Ramos (cell line): Measurements from ENCODE around the gene SAV1.

ENCODE experiments used
- in situ Hi-C: fragments of 300-500 bp; cut with MboI; formaldehyde crosslinking; loops from one replicate; pipeline ENCODE4 v1.14.3; 2022; ENCODE audit warnings: low sequenced_read_pairs; ENCODE audit not compliant: unreplicated experiment

The SAV1 gene

GRCh38 chr14:50612806-50613205 lies 55.3 kb downstream of the SAV1 start:
- in situ Hi-C loops: loop anchor here (25.0 kb wide), 2 partner anchors 99 to 249 kb away; partner anchors contain the start of gene ABHD12B

DNA sequence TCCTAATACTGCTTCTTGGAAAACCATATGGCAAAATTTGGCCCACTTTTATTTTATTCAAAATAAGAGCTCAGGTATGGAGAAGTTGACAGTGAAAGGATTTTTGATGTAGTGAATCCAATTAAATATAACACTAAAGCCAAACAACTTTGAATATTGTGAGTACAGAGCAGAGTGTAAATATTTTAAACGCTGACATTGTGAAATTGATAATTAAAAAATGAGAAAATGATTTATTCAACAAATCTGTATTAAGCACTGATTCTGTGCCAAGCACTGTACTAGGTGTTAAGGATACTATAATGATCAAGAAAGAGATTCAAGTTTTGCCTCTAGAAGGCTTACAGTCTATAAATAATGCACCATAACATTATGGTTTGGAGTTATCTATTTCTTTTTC lies 57.6 kb downstream of the SAV1 start:
- in situ Hi-C loops: loop anchor here (25.0 kb wide), 2 partner anchors 102 to 252 kb away; partner anchors contain the start of gene ABHD12B

GRCh38 chr14:50608302-50608851 lies 59.7 kb downstream of the SAV1 start:
- in situ Hi-C loops: loop anchor here (25.0 kb wide), 2 partner anchors 104 to 254 kb away; partner anchors contain the start of gene ABHD12B

DNA sequence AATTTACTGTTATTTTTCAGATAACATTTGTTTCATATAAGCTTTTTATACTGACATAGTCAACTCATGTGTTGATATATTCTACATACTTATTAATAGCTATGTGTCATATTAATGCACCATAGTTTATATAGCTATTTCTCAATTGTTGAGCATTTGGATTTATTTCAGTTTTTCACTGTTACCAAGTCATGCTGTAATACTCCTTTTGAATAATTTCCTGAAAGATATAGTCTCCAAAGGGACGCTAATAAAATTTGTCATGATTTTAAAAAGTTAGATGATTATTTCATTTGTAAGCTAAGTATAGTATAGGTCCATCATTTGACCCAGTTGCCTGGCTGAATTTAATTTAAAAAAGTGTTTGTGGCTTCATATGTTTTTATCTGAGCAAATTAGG lies 60.3 kb downstream of the SAV1 start:
- in situ Hi-C loops: loop anchor here (25.0 kb wide), 2 partner anchors 105 to 255 kb away; partner anchors contain the start of gene ABHD12B

DNA sequence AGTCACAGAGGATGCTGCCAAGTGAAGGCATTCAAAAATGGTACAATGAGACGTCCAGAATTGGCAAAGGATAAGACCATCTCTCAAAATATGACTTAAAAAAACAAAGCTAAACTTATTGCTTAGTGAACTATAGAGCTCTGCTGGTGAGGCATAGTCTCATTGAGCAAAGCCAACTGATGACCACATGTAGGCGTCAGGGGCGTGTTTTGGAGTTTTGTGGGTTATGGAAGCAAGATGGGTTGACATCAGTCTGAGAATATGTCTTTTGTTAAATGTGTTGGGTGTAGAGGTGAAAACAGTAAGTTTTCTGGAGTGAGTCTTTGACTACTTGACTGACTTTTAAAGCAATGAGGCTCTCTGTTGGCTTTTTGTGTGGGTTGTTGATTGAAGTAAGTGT lies 60.9 kb downstream of the SAV1 start:
- in situ Hi-C loops: loop anchor here (25.0 kb wide), 2 partner anchors 105 to 255 kb away; partner anchors contain the start of gene ABHD12B

DNA sequence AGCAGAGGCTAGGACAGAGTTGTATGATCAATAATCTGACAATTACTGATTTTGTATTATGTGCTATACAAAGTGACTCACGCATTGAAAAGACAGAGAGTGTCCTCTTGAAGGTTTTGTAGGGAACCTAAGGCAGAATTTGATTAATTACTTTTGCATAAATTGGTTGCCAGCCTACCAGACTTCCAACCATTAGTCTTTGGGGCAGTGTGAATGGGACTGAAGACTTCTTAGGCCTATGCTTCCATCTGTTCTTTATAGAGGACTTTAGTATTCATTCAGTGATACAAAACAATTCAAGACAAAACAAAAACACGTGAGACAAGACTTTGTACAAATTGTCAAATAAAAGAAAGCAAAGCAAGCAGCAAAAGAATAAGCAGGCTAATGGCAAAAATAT lies 61.6 kb downstream of the SAV1 start:
- in situ Hi-C loops: loop anchor here (25.0 kb wide), 2 partner anchors 106 to 256 kb away; partner anchors contain the start of gene ABHD12B

- in situ Hi-C loops: loop anchor here (25.0 kb wide), 2 partner anchors 107 to 257 kb away; partner anchors contain the start of gene ABHD12B
Observed at GRCh38 chr14:50605766-50606165, 62.3 kb downstream of the SAV1 start.

- in situ Hi-C loops: loop anchor here (25.0 kb wide), 2 partner anchors 109 to 259 kb away; partner anchors contain the start of gene ABHD12B
Observed at GRCh38 chr14:50603565-50603964, 64.5 kb downstream of the SAV1 start.

- in situ Hi-C loops: loop anchor here (25.0 kb wide), 2 partner anchors 110 to 260 kb away; partner anchors contain the start of gene ABHD12B
Observed at GRCh38 chr14:50602035-50602434, 66.1 kb downstream of the SAV1 start.

DNA sequence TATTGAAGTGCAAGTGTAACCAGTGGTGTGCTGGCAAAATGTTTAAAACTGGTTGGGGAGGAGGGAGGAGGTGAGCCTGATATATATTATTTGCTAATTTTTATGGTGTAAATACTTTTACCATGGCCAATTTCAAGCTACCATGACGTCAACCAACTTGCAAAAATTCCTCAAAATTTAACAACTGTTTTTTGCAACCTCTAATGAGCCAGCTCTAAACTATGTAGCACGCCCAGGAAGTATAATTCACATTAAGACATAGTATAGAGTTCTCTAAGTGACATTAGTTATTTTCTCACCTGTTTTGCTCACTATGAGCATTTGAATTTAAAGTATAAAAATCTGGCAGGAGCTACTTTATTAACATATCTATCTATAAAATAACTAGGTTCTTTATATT lies 66.7 kb downstream of the SAV1 start:
- in situ Hi-C loops: loop anchor here (25.0 kb wide), 2 partner anchors 111 to 261 kb away; partner anchors contain the start of gene ABHD12B

DNA sequence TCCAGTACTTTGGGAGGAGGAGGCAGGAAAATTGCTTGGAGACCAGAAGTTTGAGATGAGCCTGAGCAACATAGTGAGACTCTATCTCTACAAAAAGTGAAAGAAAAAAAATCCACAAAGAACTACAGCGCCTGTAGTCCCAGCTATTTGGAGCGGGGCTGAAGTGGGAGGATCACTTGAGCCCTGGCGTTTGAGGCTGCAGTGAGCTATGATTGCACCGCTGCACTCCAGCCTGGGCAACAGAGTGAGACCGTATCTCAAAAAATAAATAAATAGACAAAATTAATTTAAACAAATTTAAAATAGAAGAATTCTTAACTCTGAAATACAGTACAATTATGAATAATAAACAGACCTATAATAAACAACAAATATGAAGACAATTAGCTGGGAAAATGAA lies 67.3 kb downstream of the SAV1 start:
- in situ Hi-C loops: loop anchor here (25.0 kb wide), 2 partner anchors 111 to 261 kb away; partner anchors contain the start of gene ABHD12B

GRCh38 chr14:50599700-50600444 lies 68.2 kb downstream of the SAV1 start:
- in situ Hi-C loops: loop anchor here (25.0 kb wide), 2 partner anchors 112 to 262 kb away; partner anchors contain the start of gene ABHD12B

DNA sequence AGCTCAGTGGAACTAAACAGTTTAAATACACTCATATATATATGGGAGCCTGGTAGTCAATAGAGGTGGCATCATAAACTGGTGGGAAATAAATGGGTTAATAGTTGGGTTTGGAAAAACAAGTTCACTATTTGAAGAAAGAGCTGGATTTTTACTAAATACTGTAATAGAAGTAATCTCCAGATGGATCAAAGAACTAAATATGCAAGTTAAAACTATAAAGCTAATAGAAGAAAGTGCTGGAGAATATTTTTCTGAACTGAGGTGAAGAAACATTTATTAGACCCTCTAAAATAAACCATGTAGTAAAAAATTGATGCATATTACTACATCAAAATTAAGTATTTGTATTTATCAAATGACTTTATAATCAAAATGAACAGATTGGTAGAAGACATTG lies 69.3 kb downstream of the SAV1 start:
- in situ Hi-C loops: no loop called here

DNA sequence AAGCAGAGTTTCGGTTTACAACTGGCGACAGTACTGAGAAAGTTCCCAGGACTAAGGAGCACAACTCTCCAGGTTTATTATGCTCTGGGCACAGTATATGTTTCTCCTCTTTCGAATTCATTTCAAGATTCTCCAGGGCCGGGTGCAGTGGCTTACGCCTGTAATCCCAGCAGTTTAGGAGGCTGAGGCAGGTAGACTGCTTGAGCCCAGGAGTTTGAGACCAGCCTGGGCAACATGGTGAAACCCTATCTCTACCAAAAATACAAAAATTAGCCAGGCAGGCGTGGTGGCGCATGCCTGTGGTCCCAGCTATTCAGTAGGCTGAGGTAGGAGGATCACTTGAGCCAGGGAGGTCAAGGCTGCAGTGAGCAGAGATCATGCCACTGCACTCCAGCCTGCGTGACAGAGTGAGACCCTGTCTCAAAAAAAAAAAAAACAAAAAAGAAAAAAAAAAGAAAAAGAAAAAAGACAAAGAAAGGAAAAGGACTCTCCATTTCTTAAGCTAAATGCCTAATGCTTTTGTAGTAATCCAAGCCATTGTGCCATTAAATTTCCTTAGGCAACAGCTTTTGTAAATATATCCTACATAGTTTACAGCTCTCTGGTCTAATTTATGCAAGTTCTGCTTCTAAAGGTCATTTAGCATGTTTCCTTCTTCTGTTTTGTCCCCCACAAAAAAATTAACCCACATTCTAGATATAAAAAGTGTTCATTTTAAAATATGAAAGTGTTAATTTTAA lies 73.4 kb downstream of the SAV1 start:
- in situ Hi-C loops: no loop called here

DNA sequence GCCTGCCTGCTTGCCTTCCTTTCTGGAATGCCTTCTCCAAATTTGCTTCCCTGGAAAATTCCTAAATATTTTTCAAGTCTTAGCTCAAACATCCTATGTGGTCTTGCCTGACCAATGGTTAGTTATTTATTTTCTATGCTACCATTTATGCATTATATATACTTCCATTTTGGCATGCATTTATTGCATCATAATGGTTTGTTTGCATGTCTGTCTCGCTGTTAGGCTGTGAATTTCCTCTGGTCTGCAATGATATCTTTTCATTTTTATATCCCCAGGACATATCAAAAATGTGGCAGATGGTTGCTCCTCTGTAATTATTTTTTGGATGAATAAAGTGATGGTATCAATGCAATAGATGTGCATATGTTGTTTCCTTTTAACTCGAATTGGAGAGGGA lies 77.6 kb downstream of the SAV1 start:
- in situ Hi-C loops: no loop called here
